AG09309 (cell line): Measurements from ENCODE around the gene PSPC1.
A peak's percentile ranks its signal among the peaks of the same experiment; 100 is the strongest.
"Not testable (repeated sequence)": the region's sequence is repeated elsewhere in the genome, so short reads cannot be mapped to it uniquely, and the experiment has no call there.

Experiments
- DNase-seq: peaks from one replicate; pipeline ENCODE4 v3.0.0-alpha.2; 2010; ENCODE audit warnings: low read depth
- H3K4me3 ChIP-seq: 2 replicates; pipeline ENCODE4 v1.5.1; 2011; ENCODE audit warnings: mild to moderate bottlenecking, low read depth, low read length, moderate library complexity; ENCODE audit not compliant: control insufficient read depth
- TF ChIP-seq, protein P1 (sequence below): IDR thresholded peaks from 2 replicates; pipeline ENCODE4 v1.5.1; 2011; ENCODE audit warnings: mild to moderate bottlenecking, low read depth, low read length, inconsistent platforms; ENCODE audit not compliant: insufficient read depth, control insufficient read depth; ENCODE audit errors: missing control alignments

Gene PSPC1, protein sequence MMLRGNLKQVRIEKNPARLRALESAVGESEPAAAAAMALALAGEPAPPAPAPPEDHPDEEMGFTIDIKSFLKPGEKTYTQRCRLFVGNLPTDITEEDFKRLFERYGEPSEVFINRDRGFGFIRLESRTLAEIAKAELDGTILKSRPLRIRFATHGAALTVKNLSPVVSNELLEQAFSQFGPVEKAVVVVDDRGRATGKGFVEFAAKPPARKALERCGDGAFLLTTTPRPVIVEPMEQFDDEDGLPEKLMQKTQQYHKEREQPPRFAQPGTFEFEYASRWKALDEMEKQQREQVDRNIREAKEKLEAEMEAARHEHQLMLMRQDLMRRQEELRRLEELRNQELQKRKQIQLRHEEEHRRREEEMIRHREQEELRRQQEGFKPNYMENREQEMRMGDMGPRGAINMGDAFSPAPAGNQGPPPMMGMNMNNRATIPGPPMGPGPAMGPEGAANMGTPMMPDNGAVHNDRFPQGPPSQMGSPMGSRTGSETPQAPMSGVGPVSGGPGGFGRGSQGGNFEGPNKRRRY

DNA sequence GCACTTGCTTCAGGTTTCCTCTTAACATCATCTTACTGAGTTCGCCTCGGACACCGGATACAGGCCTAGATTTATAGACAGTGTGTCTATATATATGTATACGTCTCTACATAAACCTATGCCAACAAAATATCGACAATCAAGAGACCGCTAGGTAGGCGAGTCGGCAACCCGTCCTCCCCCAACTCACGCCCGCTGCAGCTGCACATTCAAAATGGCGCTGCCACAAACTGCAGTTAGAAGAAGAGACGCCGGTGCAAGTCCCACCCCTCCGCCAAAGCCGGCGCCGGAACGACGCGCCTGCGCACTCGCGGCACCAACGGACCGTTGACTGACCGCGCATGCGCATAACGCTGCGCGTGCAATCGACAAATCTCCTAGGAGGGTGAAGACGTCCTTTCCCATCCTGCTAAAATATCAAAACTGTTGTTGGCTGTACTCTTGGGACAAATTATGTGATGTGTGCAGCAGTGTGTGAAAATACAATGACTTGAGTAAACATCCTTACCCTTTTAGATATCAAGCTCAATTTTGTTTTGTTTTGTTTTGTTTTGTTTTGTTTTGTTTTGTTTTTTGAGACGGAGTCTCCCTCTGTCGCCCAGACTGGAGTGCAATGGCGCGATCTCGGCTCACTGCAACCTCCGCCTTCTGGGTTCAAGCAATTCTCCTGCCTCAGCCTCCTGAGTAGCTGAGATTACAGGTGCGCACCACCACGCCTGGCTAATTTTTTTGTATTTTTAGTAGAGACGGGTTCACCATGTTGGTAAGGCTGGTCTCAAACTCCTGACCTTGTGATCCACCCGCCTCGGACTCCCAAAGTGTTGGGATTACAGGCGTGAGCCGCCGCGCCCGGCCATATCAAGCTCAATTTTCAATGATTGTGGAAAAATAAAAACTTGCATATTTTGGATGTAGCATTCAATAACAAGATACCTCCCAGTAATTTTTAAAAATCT, at the start of gene PSPC1:
PSPC1 (minus strand) TSS at position 219 of the 956 bp plus-strand sequence; CDS start at position 31, 188 bp downstream.
- H3K4me3 ChIP-seq: peak within 1 kb of the TSS; percentile 51
- DNase-seq: peak; percentile 77

DNA sequence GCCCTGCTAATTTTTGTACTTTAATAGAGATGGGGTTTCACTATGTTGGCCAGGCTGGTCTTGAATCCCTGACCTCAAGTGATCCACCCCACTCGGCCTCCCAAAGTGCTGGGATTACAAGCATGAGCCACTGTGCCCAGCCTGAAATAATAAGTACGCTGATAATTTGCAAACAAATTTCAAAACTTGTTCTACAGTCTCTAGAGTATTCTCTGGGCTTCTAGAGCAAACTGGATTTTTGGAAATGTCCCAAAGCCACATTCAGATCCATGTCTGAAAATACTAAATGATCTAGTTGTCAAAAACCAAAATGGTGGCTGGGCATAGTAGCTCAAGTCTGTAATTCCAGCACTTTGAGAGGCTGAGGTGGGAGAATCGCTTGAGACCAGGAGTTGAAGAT, 39.9 kb upstream of the PSPC1 start:
- TF ChIP-seq, protein P1, sequence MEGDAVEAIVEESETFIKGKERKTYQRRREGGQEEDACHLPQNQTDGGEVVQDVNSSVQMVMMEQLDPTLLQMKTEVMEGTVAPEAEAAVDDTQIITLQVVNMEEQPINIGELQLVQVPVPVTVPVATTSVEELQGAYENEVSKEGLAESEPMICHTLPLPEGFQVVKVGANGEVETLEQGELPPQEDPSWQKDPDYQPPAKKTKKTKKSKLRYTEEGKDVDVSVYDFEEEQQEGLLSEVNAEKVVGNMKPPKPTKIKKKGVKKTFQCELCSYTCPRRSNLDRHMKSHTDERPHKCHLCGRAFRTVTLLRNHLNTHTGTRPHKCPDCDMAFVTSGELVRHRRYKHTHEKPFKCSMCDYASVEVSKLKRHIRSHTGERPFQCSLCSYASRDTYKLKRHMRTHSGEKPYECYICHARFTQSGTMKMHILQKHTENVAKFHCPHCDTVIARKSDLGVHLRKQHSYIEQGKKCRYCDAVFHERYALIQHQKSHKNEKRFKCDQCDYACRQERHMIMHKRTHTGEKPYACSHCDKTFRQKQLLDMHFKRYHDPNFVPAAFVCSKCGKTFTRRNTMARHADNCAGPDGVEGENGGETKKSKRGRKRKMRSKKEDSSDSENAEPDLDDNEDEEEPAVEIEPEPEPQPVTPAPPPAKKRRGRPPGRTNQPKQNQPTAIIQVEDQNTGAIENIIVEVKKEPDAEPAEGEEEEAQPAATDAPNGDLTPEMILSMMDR: no peak
- no peak overlapping the region for H3K4me3 ChIP-seq
- DNase-seq: no peak

DNA sequence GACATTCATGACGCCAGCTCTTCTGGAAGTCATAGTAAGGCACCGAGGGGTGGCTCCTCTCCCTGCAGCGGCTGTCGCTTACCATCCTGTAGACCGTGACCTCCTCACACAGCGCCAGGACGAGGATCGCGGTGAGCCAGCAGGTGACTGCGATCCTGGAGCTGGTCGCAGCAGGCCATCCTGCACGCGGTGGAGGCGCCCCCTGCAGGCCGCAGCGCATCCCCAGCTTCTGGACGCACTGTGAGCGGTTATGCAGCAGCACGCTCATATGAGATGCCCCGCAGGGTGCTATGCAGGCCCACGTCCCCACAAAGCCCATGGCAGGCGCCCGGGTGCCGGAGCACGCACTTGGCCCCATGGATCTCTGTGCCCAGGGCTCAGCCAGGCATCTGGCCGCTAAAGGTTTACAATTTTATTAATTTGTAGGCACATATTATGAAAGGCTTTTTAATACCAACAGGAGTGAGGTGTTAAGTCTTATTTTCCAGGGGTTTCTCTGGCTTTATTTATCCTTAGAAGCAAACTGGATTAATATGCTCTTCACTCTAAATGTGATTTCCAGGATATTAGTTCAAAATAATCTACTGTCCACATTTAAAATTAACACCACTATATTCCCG, 35.6 kb upstream of the PSPC1 start:
- DNase-seq: no peak
- TF ChIP-seq, protein P1: peak; percentile 48

DNA sequence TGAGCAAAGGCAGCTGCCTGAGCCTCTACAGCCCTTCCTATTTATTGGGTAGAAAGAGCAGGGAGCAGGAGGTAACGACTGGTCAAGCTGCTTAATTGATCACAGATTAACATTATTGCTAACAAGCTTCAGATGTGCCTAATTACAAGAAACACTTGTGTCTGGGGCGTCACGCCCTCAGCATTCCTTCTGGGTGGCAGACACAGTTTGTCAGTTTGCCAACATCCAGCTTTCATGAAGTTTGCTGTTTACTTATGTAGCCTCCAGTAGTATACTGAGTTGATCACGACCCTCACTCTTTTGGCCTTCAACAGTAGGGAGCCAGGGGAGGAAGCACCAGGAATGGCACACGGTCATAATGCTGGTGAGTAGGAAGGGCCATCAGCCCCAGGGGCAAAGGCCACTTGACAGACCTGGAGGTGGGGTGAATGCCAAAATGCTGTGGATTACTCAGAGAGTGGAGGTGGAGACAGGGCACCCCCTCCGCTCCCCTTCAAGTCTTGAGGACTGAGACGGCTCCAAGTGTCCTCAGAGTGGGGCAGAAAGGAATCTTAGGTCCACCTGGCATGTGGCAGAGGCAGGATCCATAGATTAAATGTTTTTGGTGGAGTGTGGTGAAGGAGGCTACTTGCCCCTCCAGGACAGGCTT, 34.9 kb upstream of the PSPC1 start:
- no peak overlapping the region for H3K4me3 ChIP-seq
- TF ChIP-seq, protein P1: no peak
- DNase-seq: no peak

More for the DNA sequence above, 35.6 kb upstream of the PSPC1 start:
- H3K4me3 ChIP-seq: no peak overlapping the region

DNA sequence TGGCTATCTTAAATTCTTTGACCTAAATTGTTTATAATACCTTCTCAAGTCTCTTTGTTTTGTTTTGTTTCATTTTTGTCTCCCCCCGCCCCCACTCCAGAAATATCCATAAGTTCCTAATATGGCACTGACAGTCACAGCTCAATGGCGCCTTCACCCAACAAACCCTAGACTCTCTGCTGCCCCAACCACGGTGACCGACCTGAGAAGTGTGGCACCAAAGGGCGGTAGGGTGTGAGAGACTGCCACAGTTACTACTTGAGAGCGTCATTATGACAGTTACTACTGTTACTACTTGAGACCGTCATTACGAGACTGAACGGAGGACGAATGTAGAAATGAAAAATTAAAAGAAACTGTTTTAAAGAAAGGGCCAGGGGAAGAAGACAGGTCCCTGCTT, 34.4 kb upstream of the PSPC1 start:
- H3K4me3 ChIP-seq: no peak overlapping the region
- DNase-seq: no peak
- TF ChIP-seq, protein P1: no peak

DNA sequence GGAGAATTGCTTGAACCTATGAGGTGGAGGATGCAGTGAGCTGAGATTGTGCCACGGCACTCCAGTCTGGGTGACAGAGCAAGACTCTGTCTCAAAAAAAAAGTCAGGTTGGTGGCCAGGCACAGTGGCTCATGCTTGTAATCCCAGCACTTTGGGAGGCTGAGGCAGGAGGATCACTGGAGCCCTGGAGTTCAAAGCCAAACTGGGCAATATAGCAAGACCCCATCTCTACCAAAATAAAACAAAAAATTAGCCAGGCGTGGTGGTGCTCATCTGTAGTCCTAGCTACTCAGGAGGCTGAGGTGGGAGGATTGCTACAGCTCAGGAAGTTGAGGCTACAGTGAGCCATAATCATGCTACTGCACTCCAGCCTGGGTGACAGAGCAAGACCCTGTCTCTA, 33.1 kb upstream of the PSPC1 start:
- not testable (repeated sequence) for DNase-seq, H3K4me3 ChIP-seq
